Activated B cell treated with CpG ODN at 0.5 μM for 24 hours (primary cell): ENCODE data around the gene GOLGA6L22. TPM values are rescaled to one million over a fixed set of nuclear protein-coding genes. Genes with fewer than 3 reads are reported as not detected.
"Not testable (repeated sequence)": the region's sequence is repeated elsewhere in the genome, so short reads cannot be mapped to it uniquely, and the experiment has no call there.

Experiments used
- ATAC-seq: fragments of 200-7000 bp; cut with Tn5 transposase; one replicate; pipeline ENCODE4 v1.10.0; 2021; ENCODE audit warnings: low read depth, mild to moderate bottlenecking, moderate library complexity
- CTCF ChIA-PET: fragments of 350-600 bp; sonication (Branson Sonifier 250); formaldehyde crosslinking; loops from one replicate; lab custom pipeline; 2021; ENCODE audit warnings: antibody characterized with exemption; lab: Charles Lee
- POLR2A ChIA-PET: fragments of 350-600 bp; sonication (Branson Sonifier 250); formaldehyde crosslinking; loops from one replicate; lab custom pipeline; 2021; ENCODE audit warnings: antibody characterized with exemption; lab: Charles Lee
- DNase-seq: peaks from one replicate; pipeline ENCODE4 v3.0.0; 2022
- H3K27ac Mint-ChIP-seq: one replicate; pipeline ENCODE4 v1.8.0; 2020; ENCODE audit warnings: mixed read lengths
- H3K27me3 Mint-ChIP-seq: one replicate; pipeline ENCODE4 v1.8.0; 2021; ENCODE audit warnings: mixed read lengths
- H3K36me3 Mint-ChIP-seq: one replicate; pipeline ENCODE4 v1.8.0; 2021; ENCODE audit warnings: low read depth, mixed read lengths
- H3K4me1 Mint-ChIP-seq: one replicate; pipeline ENCODE4 v1.8.0; 2021; ENCODE audit warnings: mixed read lengths
- H3K4me3 Mint-ChIP-seq: one replicate; pipeline ENCODE4 v1.8.0; 2020; ENCODE audit warnings: mild to moderate bottlenecking, mixed read lengths
- H3K9me3 Mint-ChIP-seq: one replicate; pipeline ENCODE4 v1.8.0; 2020; ENCODE audit warnings: mixed read lengths
- intact Hi-C: fragments of 100-400 bp; cut with micrococcal nuclease; formaldehyde crosslinking; loops from one replicate; pipeline ENCODE4 v1.15.1; 2024
- total RNA-seq: library from RNA; stranded (reverse); gene quantifications from 2 replicates; pipeline ENCODE4 v1.2.3, GENCODE V29; 2022

Gene GOLGA6L22
- total RNA-seq, 1 donor from 2014 or later, result not detected

GRCh38 chr15:22506959-22507358, 48.3 kb downstream of the GOLGA6L22 start:
- POLR2A ChIA-PET, DNase-seq, H3K4me1 Mint-ChIP-seq, H3K9me3 Mint-ChIP-seq, H3K27ac Mint-ChIP-seq, H3K27me3 Mint-ChIP-seq, intact Hi-C loops, ATAC-seq, H3K4me3 Mint-ChIP-seq, CTCF ChIA-PET, H3K36me3 Mint-ChIP-seq: not testable (repeated sequence)

DNA sequence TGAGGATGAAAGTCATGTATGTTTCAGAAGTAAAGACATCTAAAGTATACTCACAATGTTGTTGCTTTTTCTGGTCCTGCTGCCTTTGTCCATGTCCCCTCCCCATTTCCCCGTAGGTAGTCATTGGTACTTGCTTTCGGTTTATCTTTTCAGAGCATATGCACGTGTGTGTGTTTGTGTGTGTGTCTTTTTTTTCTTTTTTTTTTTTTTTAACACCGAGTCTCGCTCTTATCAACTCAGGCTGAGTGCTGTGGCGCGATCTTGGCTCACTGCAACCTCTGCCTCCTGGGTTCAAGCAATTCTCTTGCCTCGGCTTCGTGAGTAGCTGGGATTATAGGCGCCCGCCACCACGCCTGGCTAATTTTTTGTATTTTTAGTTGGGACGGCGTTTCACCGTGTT, 57.4 kb downstream of the GOLGA6L22 start:
- ATAC-seq, CTCF ChIA-PET, intact Hi-C loops, H3K9me3 Mint-ChIP-seq, H3K4me1 Mint-ChIP-seq, POLR2A ChIA-PET, DNase-seq, H3K27me3 Mint-ChIP-seq, H3K27ac Mint-ChIP-seq, H3K4me3 Mint-ChIP-seq, H3K36me3 Mint-ChIP-seq: not testable (repeated sequence)
